Measurements from ENCODE around the gene ALDH5A1.

GRCh38 chr6:24484657-24485323, 10.0 kb upstream of the ALDH5A1 start:
- no peak for TF ChIP-seq REST (IDR thresholded peaks at IDR 0.05; ENCODE audit: insufficient read depth in 1 of 2, low read depth in 2 of 2, low read length in 2 of 2)
- no peak for TF ChIP-seq TAF1 (IDR thresholded peaks at IDR 0.05; ENCODE audit: borderline replicate concordance, insufficient read depth, low read length)
- TF ChIP-seq POLR2AphosphoS5 (IDR thresholded peaks at IDR 0.05; ENCODE audit: low read depth, low read length) = no peak
- no peak for TF ChIP-seq FOXP2 (optimal IDR thresholded peaks at IDR 0.05; ENCODE audit: borderline replicate concordance, extremely low read depth, extremely low read length, insufficient read depth)

Data from PFSK-1 (cell line).